ENCODE measurements around the gene TPI1.

DNA sequence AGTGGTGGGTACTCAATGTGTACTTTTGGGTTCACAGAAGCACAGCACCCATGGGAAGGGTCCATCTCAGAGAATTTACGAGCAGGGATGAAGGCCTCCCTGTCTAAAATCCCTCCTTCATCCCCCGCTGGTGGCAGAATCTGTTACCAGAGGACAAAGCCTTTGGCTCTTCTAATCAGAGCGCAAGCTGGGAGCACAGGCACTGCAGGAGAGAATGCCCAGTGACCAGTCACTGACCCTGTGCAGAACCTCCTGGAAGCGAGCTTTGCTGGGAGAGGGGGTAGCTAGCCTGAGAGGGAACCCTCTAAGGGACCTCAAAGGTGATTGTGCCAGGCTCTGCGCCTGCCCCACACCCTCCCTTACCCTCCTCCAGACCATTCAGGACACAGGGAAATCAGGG is 47.2 kb upstream of the TPI1 start:
- TF ChIP-seq CEBPB (IDR thresholded peaks at IDR 0.05) (no peak), EGR1 (IDR thresholded peaks at IDR 0.05) (no peak), ZBTB7A (IDR thresholded peaks at IDR 0.05; ENCODE audit: low read depth) (no peak), EP300 (IDR thresholded peaks at IDR 0.05; ENCODE audit: borderline replicate concordance) (no peak), REST (IDR thresholded peaks at IDR 0.05; ENCODE audit: low read depth) (no peak), RAD21 (IDR thresholded peaks at IDR 0.05; ENCODE audit: low read depth) (no peak), TAF1 (IDR thresholded peaks at IDR 0.05; ENCODE audit: low read depth) (no peak)
